Measurements from ENCODE around the gene NAMPT.

Gene NAMPT

DNA sequence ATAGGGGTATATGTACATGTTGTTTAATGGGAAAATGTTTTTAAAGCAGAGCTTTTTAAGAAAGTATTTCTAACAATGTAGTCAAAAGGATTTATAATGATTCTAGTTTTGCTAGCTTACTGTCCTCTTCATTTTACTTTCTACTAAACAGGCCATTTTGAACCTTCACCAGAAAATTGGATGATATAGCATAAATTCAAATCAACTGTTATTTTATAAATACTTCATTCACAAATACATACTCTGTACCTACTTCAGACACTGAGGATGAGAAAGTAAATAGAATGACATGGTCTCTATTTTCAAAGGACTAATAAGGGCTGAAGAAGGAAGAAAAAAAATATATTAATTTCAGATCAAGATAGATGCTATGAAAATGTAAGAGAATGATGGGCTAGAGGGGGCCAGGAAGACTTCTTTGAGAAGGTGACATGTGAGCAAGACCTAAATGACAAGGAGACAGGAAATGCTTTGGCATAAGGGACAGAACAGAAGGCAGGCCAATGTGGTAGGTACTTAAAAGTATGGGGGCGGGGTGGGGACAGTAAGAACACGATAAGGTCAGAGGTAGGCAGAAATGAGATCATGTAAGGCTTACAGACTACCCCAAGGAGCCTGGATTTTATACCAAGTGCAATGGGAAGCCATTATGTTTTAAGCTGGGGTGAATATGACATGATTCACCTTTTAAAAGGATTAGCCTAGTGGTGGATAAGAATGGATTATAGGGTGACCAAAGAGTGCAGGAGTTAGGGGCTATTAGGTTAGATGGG lies 5.2 kb downstream of the NAMPT start:
- no peak overlapping the region for H3K4me3 ChIP-seq (replicated peaks; ENCODE audit: insufficient read depth, low read length)
- no peak overlapping the region for H3K27ac ChIP-seq (replicated peaks)
- no peak for DNase-seq (ENCODE audit: low read depth in 1 of 2, low spot score in 1 of 2)
- H3K27me3 ChIP-seq (ENCODE audit: insufficient read depth, poor library complexity, severe bottlenecking): no peaks in the 10 kb centered on the region
- no peak for TF ChIP-seq SPI1 (IDR thresholded peaks at IDR 0.05; ENCODE audit: borderline replicate concordance, low read depth)
- no peak for TF ChIP-seq POLR2AphosphoS5 (IDR thresholded peaks at IDR 0.05; ENCODE audit: low read depth)
- TF ChIP-seq, protein P1, sequence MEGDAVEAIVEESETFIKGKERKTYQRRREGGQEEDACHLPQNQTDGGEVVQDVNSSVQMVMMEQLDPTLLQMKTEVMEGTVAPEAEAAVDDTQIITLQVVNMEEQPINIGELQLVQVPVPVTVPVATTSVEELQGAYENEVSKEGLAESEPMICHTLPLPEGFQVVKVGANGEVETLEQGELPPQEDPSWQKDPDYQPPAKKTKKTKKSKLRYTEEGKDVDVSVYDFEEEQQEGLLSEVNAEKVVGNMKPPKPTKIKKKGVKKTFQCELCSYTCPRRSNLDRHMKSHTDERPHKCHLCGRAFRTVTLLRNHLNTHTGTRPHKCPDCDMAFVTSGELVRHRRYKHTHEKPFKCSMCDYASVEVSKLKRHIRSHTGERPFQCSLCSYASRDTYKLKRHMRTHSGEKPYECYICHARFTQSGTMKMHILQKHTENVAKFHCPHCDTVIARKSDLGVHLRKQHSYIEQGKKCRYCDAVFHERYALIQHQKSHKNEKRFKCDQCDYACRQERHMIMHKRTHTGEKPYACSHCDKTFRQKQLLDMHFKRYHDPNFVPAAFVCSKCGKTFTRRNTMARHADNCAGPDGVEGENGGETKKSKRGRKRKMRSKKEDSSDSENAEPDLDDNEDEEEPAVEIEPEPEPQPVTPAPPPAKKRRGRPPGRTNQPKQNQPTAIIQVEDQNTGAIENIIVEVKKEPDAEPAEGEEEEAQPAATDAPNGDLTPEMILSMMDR (IDR thresholded peaks at IDR 0.05; ENCODE audit: insufficient read depth, low read length): no peak
- TF ChIP-seq, protein P2, sequence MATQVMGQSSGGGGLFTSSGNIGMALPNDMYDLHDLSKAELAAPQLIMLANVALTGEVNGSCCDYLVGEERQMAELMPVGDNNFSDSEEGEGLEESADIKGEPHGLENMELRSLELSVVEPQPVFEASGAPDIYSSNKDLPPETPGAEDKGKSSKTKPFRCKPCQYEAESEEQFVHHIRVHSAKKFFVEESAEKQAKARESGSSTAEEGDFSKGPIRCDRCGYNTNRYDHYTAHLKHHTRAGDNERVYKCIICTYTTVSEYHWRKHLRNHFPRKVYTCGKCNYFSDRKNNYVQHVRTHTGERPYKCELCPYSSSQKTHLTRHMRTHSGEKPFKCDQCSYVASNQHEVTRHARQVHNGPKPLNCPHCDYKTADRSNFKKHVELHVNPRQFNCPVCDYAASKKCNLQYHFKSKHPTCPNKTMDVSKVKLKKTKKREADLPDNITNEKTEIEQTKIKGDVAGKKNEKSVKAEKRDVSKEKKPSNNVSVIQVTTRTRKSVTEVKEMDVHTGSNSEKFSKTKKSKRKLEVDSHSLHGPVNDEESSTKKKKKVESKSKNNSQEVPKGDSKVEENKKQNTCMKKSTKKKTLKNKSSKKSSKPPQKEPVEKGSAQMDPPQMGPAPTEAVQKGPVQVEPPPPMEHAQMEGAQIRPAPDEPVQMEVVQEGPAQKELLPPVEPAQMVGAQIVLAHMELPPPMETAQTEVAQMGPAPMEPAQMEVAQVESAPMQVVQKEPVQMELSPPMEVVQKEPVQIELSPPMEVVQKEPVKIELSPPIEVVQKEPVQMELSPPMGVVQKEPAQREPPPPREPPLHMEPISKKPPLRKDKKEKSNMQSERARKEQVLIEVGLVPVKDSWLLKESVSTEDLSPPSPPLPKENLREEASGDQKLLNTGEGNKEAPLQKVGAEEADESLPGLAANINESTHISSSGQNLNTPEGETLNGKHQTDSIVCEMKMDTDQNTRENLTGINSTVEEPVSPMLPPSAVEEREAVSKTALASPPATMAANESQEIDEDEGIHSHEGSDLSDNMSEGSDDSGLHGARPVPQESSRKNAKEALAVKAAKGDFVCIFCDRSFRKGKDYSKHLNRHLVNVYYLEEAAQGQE (IDR thresholded peaks at IDR 0.05; ENCODE audit: insufficient replicate concordance, low read depth): no peak
- no peak for TF ChIP-seq GABPA (IDR thresholded peaks at IDR 0.05; ENCODE audit: low read depth)

DNA sequence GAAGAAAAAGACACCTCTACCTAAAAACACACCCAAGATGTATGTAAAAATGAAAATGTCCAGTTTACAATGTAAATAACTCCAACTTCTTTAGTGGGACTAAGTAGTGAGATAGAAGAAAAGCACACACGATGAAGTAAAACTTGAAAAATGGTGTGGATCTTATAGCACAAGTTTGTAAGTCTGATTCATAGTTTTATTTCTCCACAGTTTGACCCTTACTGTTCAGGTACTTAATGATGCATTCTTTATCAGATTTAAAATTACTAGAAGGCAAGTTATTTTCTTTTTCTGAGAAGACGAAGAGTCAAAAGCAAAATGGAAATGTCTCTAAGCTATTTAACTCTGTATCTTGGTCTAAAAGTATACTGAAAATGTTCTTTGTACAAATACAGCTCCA lies 6.1 kb downstream of the NAMPT start:
- Histone ChIP-seq H3K27ac (replicated peaks) (no peak overlapping the region), H3K4me3 (replicated peaks; ENCODE audit: insufficient read depth, low read length) (no peak overlapping the region), H3K27me3 (ENCODE audit: insufficient read depth, poor library complexity, severe bottlenecking) (no peaks in the 10 kb centered on the region)
- DNase-seq (ENCODE audit: low read depth in 1 of 2, low spot score in 1 of 2): no peak
- TF ChIP-seq POLR2AphosphoS5 (IDR thresholded peaks at IDR 0.05; ENCODE audit: low read depth) (no peak), GABPA (IDR thresholded peaks at IDR 0.05; ENCODE audit: low read depth) (no peak), SPI1 (IDR thresholded peaks at IDR 0.05; ENCODE audit: borderline replicate concordance, low read depth) (no peak)
- TF ChIP-seq, protein P1 (IDR thresholded peaks at IDR 0.05; ENCODE audit: insufficient read depth, low read length): no peak
- TF ChIP-seq, protein P2 (IDR thresholded peaks at IDR 0.05; ENCODE audit: insufficient replicate concordance, low read depth): no peak

DNA sequence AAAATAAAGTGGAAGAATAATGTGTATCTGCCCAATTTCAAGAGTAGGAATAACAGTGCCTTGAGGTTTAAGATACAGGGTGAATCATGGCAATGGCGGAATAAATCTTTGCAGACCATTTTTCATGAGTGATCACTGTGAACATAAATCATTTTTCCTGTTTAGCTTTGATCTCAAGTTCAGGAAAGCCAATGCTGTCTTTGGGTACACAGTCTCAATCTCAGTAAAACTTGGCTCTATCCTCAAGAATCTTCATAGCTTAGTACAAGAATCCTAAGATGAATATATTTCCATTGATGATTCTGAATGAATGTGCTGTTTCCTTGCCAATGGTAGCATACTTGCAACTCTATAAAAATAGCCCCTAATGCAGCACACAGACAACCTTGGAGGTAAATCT lies 6.8 kb downstream of the NAMPT start:
- TF ChIP-seq, protein P2 (IDR thresholded peaks at IDR 0.05; ENCODE audit: insufficient replicate concordance, low read depth): no peak
- TF ChIP-seq POLR2AphosphoS5 (IDR thresholded peaks at IDR 0.05; ENCODE audit: low read depth) (no peak), SPI1 (IDR thresholded peaks at IDR 0.05; ENCODE audit: borderline replicate concordance, low read depth) (no peak), GABPA (IDR thresholded peaks at IDR 0.05; ENCODE audit: low read depth) (no peak)
- TF ChIP-seq, protein P1 (IDR thresholded peaks at IDR 0.05; ENCODE audit: insufficient read depth, low read length): no peak
- H3K4me3 ChIP-seq (replicated peaks; ENCODE audit: insufficient read depth, low read length): no peak overlapping the region
- no peak for DNase-seq (ENCODE audit: low read depth in 1 of 2, low spot score in 1 of 2)
- no peak overlapping the region for H3K27ac ChIP-seq (replicated peaks)
- no peaks in the 10 kb centered on the region for H3K27me3 ChIP-seq (ENCODE audit: insufficient read depth, poor library complexity, severe bottlenecking)
